OCI-LY1 (cell line): Measurements from ENCODE around the gene CCDC86.

Experiments used
- H2AFZ ChIP-seq: fragments of 200-600 bp; sonication (generic), shearing (Covaris generic); 2 replicates; pipeline ENCODE4 v1.6.0; 2014; ENCODE audit warnings: antibody characterized with exemption, mild to moderate bottlenecking, low read length
- H3F3A ChIP-seq: fragments of 200-600 bp; sonication (generic), shearing (Covaris generic); 2 replicates; pipeline ENCODE4 v1.6.0; 2014; ENCODE audit warnings: mild to moderate bottlenecking, antibody characterized with exemption, low read length, moderate library complexity; ENCODE audit not compliant: insufficient read depth
- H3K27ac ChIP-seq: fragments of 200-600 bp; sonication (generic); 2 replicates; pipeline ENCODE4 v1.5.1; 2014; ENCODE audit warnings: low read length, mixed run types, mild to moderate bottlenecking, low read depth; ENCODE audit not compliant: poor library complexity, severe bottlenecking
- H3K27me3 ChIP-seq: fragments of 200-600 bp; sonication (generic); 2 replicates; pipeline ENCODE4 v1.6.0; 2014; ENCODE audit warnings: antibody characterized with exemption, mild to moderate bottlenecking, low read length, moderate library complexity; ENCODE audit not compliant: insufficient read depth
- H3K36me3 ChIP-seq: fragments of 200-600 bp; sonication (generic); 2 replicates; pipeline ENCODE4 v1.6.1; 2014; ENCODE audit warnings: mild to moderate bottlenecking, antibody characterized with exemption, low read length, moderate library complexity, mixed read lengths; ENCODE audit not compliant: insufficient read depth
- H3K4me1 ChIP-seq: fragments of 200-600 bp; sonication (generic); 2 replicates; pipeline ENCODE4 v1.5.1; 2014; ENCODE audit warnings: mild to moderate bottlenecking, low read length, moderate library complexity; ENCODE audit not compliant: insufficient read depth, severe bottlenecking
- H3K4me2 ChIP-seq: fragments of 200-600 bp; sonication (generic), shearing (Covaris generic); 2 replicates; pipeline ENCODE4 v1.6.1; 2014; ENCODE audit warnings: low read length
- H3K4me3 ChIP-seq: fragments of 200-600 bp; sonication (generic); 2 replicates; pipeline ENCODE4 v1.5.1; 2014; ENCODE audit warnings: low read length, low read depth, mild to moderate bottlenecking, mixed read lengths; ENCODE audit not compliant: poor library complexity, severe bottlenecking
- H3K79me2 ChIP-seq: fragments of 200-600 bp; shearing (Covaris generic); 2 replicates; pipeline ENCODE4 v1.6.1; 2016; ENCODE audit warnings: mixed run types, low read length, mixed read lengths; ENCODE audit not compliant: insufficient read depth
- H3K9ac ChIP-seq: fragments of 200-600 bp; sonication (generic), shearing (Covaris generic); 2 replicates; pipeline ENCODE4 v1.6.1; 2014; ENCODE audit warnings: mild to moderate bottlenecking, low read length, mixed read lengths
- H3K9me2 ChIP-seq: fragments of 200-600 bp; sonication (generic), shearing (Covaris generic); 2 replicates; pipeline ENCODE4 v1.6.1; 2014; ENCODE audit warnings: low read depth, mild to moderate bottlenecking, low read length, mixed read lengths
- H3K9me3 ChIP-seq: fragments of 200-600 bp; shearing (Covaris generic); 2 replicates; pipeline ENCODE4 v1.6.1; 2014; ENCODE audit warnings: low read length, mixed read lengths
- H4K20me1 ChIP-seq: fragments of 200-600 bp; sonication (generic), shearing (Covaris generic); 2 replicates; pipeline ENCODE4 v1.6.0; 2016; ENCODE audit warnings: mild to moderate bottlenecking, low read length; ENCODE audit not compliant: insufficient read depth
- CTCF ChIP-seq: fragments of 200-600 bp; sonication (generic), shearing (Covaris generic); IDR thresholded peaks from 2 replicates; pipeline ENCODE4 v1.5.1; 2017; ENCODE audit warnings: mild to moderate bottlenecking, antibody characterized with exemption, low read length, moderate library complexity, mixed read lengths
- EZH2 ChIP-seq: fragments of 200-600 bp; sonication (generic), shearing (Covaris generic); IDR thresholded peaks from 2 replicates; pipeline ENCODE4 v1.8.0; 2017; ENCODE audit warnings: borderline replicate concordance, mixed run types, mild to moderate bottlenecking, antibody characterized with exemption, low read length, moderate library complexity, mixed read lengths

Gene CCDC86

GRCh38 chr11:60889869-60890311 is 48.0 kb downstream of the CCDC86 start:
- Histone ChIP-seq H3K27ac (no peak overlapping the region), H3K9me2 (no peaks in the 10 kb centered on the region), H3K27me3 (no peaks in the 10 kb centered on the region)

DNA sequence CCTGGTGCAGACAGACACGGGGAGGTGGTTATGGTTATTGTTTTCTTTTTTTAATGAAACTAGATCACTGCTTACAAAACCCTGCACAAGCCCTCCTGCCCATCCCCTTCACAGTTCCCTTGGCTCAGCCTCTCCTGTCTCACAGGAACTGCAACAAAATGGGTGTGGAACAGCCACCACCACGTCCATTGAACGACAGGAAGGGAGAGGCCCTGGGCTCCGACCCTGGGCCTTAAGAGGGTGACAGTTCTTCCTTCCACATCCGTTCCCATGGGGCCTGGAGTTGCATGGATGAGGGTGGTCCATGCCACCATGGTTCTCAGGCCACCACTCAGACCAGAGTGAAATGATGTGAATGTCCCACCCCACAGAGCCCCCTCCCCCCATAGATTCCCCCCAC is 48.8 kb downstream of the CCDC86 start:
- Histone ChIP-seq H3K36me3 (peaks cover 69% of the 10 kb centered on the region), H3K4me2 (no peak overlapping the region)
- TF ChIP-seq CTCF, result no peak
- TF ChIP-seq EZH2, result no peak

More at GRCh38 chr11:60889869-60890311, 48.0 kb downstream of the CCDC86 start:
- TF ChIP-seq EZH2, result no peak
- TF ChIP-seq CTCF, result no peak
- Histone ChIP-seq H2AFZ (no peak overlapping the region), H3F3A (no peaks in the 10 kb centered on the region), H3K4me1 (no peaks in the 10 kb centered on the region), H3K4me2 (no peak overlapping the region), H3K4me3 (no peak overlapping the region), H4K20me1 (no peaks in the 10 kb centered on the region), H3K36me3 (peaks cover 60% of the 10 kb centered on the region), H3K9me3 (no peaks in the 10 kb centered on the region), H3K79me2 (no peaks in the 10 kb centered on the region), H3K9ac (no peak overlapping the region)

GRCh38 chr11:60891103-60891741 is 49.3 kb downstream of the CCDC86 start:
- TF ChIP-seq EZH2 (no peak), CTCF (no peak)
- H3K79me2 ChIP-seq, result no peaks in the 10 kb centered on the region
- no peaks in the 10 kb centered on the region for H3F3A ChIP-seq
- peaks cover 74% of the 10 kb centered on the region for H3K36me3 ChIP-seq
- H3K4me1 ChIP-seq, result no peaks in the 10 kb centered on the region
- no peak overlapping the region for H3K4me2 ChIP-seq
- no peaks in the 10 kb centered on the region for H3K9me3 ChIP-seq
- no peak overlapping the region for H2AFZ ChIP-seq
- H4K20me1 ChIP-seq, result no peaks in the 10 kb centered on the region
- H3K4me3 ChIP-seq, result no peak overlapping the region
- no peak overlapping the region for H3K27ac ChIP-seq
- H3K9me2 ChIP-seq, result no peaks in the 10 kb centered on the region
- H3K27me3 ChIP-seq, result no peaks in the 10 kb centered on the region
- H3K9ac ChIP-seq, result no peak overlapping the region

More for the DNA sequence above, 48.8 kb downstream of the CCDC86 start:
- no peak overlapping the region for H3K27ac ChIP-seq
- H3F3A ChIP-seq, result no peaks in the 10 kb centered on the region
- no peaks in the 10 kb centered on the region for H3K27me3 ChIP-seq
- no peak overlapping the region for H3K4me3 ChIP-seq
- H3K4me1 ChIP-seq, result no peaks in the 10 kb centered on the region
- H2AFZ ChIP-seq, result no peak overlapping the region
- no peak overlapping the region for H3K9ac ChIP-seq
- H3K9me3 ChIP-seq, result no peaks in the 10 kb centered on the region
- no peaks in the 10 kb centered on the region for H3K9me2 ChIP-seq
- H4K20me1 ChIP-seq, result no peaks in the 10 kb centered on the region
- no peaks in the 10 kb centered on the region for H3K79me2 ChIP-seq
